Endothelial cell of umbilical vein (primary cell): ENCODE results near the gene ESRRA. TPM values are rescaled to one million over a fixed set of nuclear protein-coding genes. Genes with fewer than 3 reads are reported as not detected.

ENCODE experiments used
- BruUV-seq: library from RNA; stranded (reverse); fragments of 400-500 nt; replicated peaks from 2 replicates; lab custom pipeline; 2021; lab: Mats Ljungman, UMichigan
- CTCF ChIA-PET: fragments of 300-600, 350-600 bp; sonication (Branson Sonifier 250); formaldehyde crosslinking; loops from one replicate; lab custom pipeline; 2021; ENCODE audit warnings: antibody characterized with exemption, inconsistent platforms; lab: Charles Lee
- POLR2A ChIA-PET: fragments of 300-600, 350-600 bp; sonication (Branson Sonifier 250); formaldehyde crosslinking; loops from one replicate; lab custom pipeline; 2021; ENCODE audit warnings: antibody characterized with exemption, inconsistent platforms; lab: Charles Lee
- DNase-seq: peaks from one replicate; pipeline ENCODE4 v3.0.0-alpha.2; 2011; ENCODE audit warnings: low read depth, low spot score
- FAIRE-seq: peaks from 2 replicates; lab custom pipeline; 2011; peaks lifted over from hg19 to GRCh38; lab: Jason Lieb, UNC
- H2AFZ ChIP-seq: 2 replicates; pipeline ENCODE4 v1.6.0; 2012; ENCODE audit warnings: low read depth, low read length, control low read depth, inconsistent platforms
- H3K27ac ChIP-seq: 2 replicates; pipeline ENCODE4 v1.5.1; 2011; ENCODE audit warnings: low read depth, mild to moderate bottlenecking, control low read depth, low read length, moderate library complexity; ENCODE audit not compliant: insufficient read depth
- H3K27me3 ChIP-seq, 2 experiments: 2 replicates each; pipeline versions ENCODE4 v1.6.0 to v1.6.1; 2011; ENCODE audit warnings: low read length in 2 of 2, mixed read lengths in 1 of 2; ENCODE audit not compliant: control insufficient read depth in 2 of 2, insufficient read depth in 2 of 2
- H3K36me3 ChIP-seq, 2 experiments: 2 replicates in 1 of 2; 3 replicates in 1 of 2; pipeline ENCODE4 v1.5.1; 2011; ENCODE audit warnings: low read length in 2 of 2, mild to moderate bottlenecking in 1 of 2, moderate library complexity in 1 of 2; ENCODE audit not compliant: control insufficient read depth in 2 of 2, insufficient read depth in 2 of 2; ENCODE audit errors: extremely low read depth in 1 of 2
- H3K4me1 ChIP-seq: 3 replicates; pipeline ENCODE4 v1.5.1; 2011; ENCODE audit warnings: mild to moderate bottlenecking, low read length; ENCODE audit not compliant: control insufficient read depth, insufficient read depth; ENCODE audit errors: extremely low read depth
- H3K4me2 ChIP-seq: 2 replicates; pipeline ENCODE4 v1.6.1; 2011; ENCODE audit warnings: low read length, control low read depth, mixed read lengths; ENCODE audit not compliant: insufficient read depth
- H3K4me3 ChIP-seq, 3 experiments: fragments of 200-600 bp in 1 of 3; sonication (generic), shearing (Covaris generic) in 1 of 3; replicated peaks in 1 of 3; 2 replicates each; pipeline ENCODE4 v1.5.1; 2011 to 2016; ENCODE audit warnings: control low read depth in 3 of 3, low read length in 3 of 3, mild to moderate bottlenecking in 2 of 3, inconsistent platforms in 1 of 3, low read depth in 1 of 3, moderate library complexity in 1 of 3; ENCODE audit not compliant: insufficient read depth in 1 of 3
- H3K79me2 ChIP-seq: 2 replicates; pipeline ENCODE4 v1.6.0; 2012; ENCODE audit warnings: low read length, inconsistent platforms; ENCODE audit not compliant: control insufficient read depth, insufficient read depth
- H3K9ac ChIP-seq: replicated peaks from 2 replicates; pipeline ENCODE3; 2011; ENCODE audit warnings: low read length, control low read depth; ENCODE audit not compliant: insufficient read depth; ENCODE audit errors: extremely low read depth
- H3K9me1 ChIP-seq: replicated peaks from 3 replicates; pipeline ENCODE4 v1.6.0; 2011; ENCODE audit warnings: mild to moderate bottlenecking, low read length; ENCODE audit not compliant: control insufficient read depth, insufficient read depth; ENCODE audit errors: extremely low read depth
- H3K9me3 ChIP-seq: replicated peaks from 2 replicates; pipeline ENCODE4 v1.5.1; 2012; ENCODE audit warnings: low read length, inconsistent platforms; ENCODE audit not compliant: control insufficient read depth, insufficient read depth
- H4K20me1 ChIP-seq: replicated peaks from 2 replicates; pipeline ENCODE3; 2011; ENCODE audit warnings: mild to moderate bottlenecking, low read length; ENCODE audit not compliant: control insufficient read depth, insufficient read depth; ENCODE audit errors: extremely low read depth
- EZH2 ChIP-seq: IDR thresholded peaks from 2 replicates; pipeline ENCODE4 v1.6.1; 2012; ENCODE audit warnings: borderline replicate concordance, low read depth, mild to moderate bottlenecking, moderate library complexity, low read length, inconsistent platforms; ENCODE audit not compliant: severe bottlenecking
- FOS ChIP-seq: IDR thresholded peaks from 2 replicates; pipeline ENCODE4 v1.6.1; 2011; ENCODE audit warnings: mild to moderate bottlenecking, low read length, moderate library complexity, borderline replicate concordance; ENCODE audit not compliant: insufficient read depth
- GATA2 ChIP-seq: IDR thresholded peaks from 2 replicates; pipeline ENCODE4 v1.7.0; 2011; ENCODE audit warnings: low read depth, mild to moderate bottlenecking, moderate library complexity, mixed read lengths, low read length; ENCODE audit not compliant: insufficient read length, insufficient read depth
- JUN ChIP-seq: IDR thresholded peaks from 2 replicates; pipeline ENCODE4 v1.6.1; 2011; ENCODE audit warnings: borderline replicate concordance, low read depth; ENCODE audit not compliant: insufficient read length, insufficient read depth
- MYC ChIP-seq: IDR thresholded peaks from one replicate; pipeline ENCODE4 v1.6.1; 2011; ENCODE audit warnings: mild to moderate bottlenecking, low read depth, low read length
- POLR2A ChIP-seq: IDR thresholded peaks from 2 replicates; pipeline ENCODE4 v1.6.1; 2012; ENCODE audit warnings: low read depth, mild to moderate bottlenecking, control low read depth, low read length
- POLR2AphosphoS5 ChIP-seq: IDR thresholded peaks from 2 replicates; pipeline ENCODE4 v1.6.1; 2012; ENCODE audit warnings: low read depth, mild to moderate bottlenecking, control low read depth, low read length, moderate library complexity; ENCODE audit not compliant: insufficient read depth
- dilution Hi-C: fragments of 300-500 bp; cut with MboI; formaldehyde crosslinking; loops from one replicate; pipeline ENCODE4 v1.15.0; 2019; ENCODE audit warnings: low sequenced_read_pairs; ENCODE audit not compliant: extremely low pct_ligation_motif_present
- intact Hi-C: fragments of 100-400 bp; cut with micrococcal nuclease; formaldehyde crosslinking; loops from one replicate; pipeline ENCODE4 v1.10.0; 2022
- polyA plus RNA-seq, 4 experiments: library from polyadenylated mRNA; depleted of rRNA in 3 of 4; stranded (reverse) in 3 of 4; unstranded in 1 of 4; fragments of >200 nt; gene quantifications; 2 replicates each; pipeline versions ENCODE4 v1.2.1 to v1.2.3, GENCODE V29; 2011 to 2012; ENCODE audit warnings: missing spikeins in 1 of 4
- total RNA-seq: library from RNA; stranded (reverse); gene quantifications from 2 replicates; pipeline ENCODE4 v1.2.3, GENCODE V29; 2021

The ESRRA gene
- total and polyA plus RNA-seq, 2 donors (not counting 3 experiments of a cell fraction or from before 2014, with no cell fraction given) = 17.2 to 37.4 TPM

GRCh38 chr11:64327993-64328392 is 22.7 kb downstream of the ESRRA start:
- FAIRE-seq (no peak), DNase-seq (no peak)
- intact Hi-C loops (no loop called here), dilution Hi-C loops (no loop called here)
- H3K36me3 ChIP-seq = no peaks in the 10 kb centered on the region
- BruUV-seq = no TSS peak
- TF ChIP-seq JUN = no peak
- TF ChIP-seq POLR2A = no peak
- TF ChIP-seq MYC = no peak
- TF ChIP-seq GATA2 = no peak
- TF ChIP-seq POLR2AphosphoS5 = no peak
- peaks cover 3% of the 10 kb centered on the region for H3K4me1 ChIP-seq
- no peak overlapping the region for H3K4me2 ChIP-seq
- no peaks in the 10 kb centered on the region for H3K79me2 ChIP-seq
- no peak overlapping the region for H3K9ac ChIP-seq
- no peaks in the 10 kb centered on the region for H3K27me3 ChIP-seq
- H2AFZ ChIP-seq = no peak overlapping the region
- H4K20me1 ChIP-seq = no peaks in the 10 kb centered on the region
- ChIA-PET POLR2A (no interaction called here), CTCF (interaction anchor here (1.8 kb wide), 1 partner anchor 10 kb away, joined by 8 read pairs; the partner anchor contains the start of gene PRDX5)
- H3K9me1 ChIP-seq = no peaks in the 10 kb centered on the region
- H3K27ac ChIP-seq = no peak overlapping the region
- no peak overlapping the region for H3K4me3 ChIP-seq
- H3K9me3 ChIP-seq = no peaks in the 10 kb centered on the region

DNA sequence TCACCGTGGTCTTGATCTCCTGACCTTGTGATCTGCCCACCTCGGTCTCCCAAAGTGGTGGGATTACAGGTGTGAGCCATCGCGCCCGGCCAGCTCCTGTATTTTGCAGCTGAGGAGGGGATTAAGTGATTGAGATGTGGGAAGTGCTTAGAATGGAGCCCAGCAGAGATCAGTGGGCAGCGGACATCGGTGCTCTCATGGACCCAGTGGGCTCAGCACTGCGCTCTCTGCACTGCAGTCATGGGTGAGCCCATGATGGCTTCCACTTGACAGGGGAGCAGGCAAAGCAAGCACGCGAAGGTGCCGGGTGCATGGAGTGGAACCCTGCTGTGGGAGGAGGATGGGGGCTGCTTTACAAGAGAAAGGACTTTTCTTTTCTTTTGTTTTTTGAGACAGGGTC is 25.6 kb downstream of the ESRRA start:
- ChIA-PET CTCF (interaction anchor here (0.8 to 5.4 kb wide), 13 partner anchors 8 to 145 kb away, joined by 3 to 71 read pairs (median 10); partner anchors contain the start of genes CATSPERZ, CCDC88B, ESRRA and PPP1R14B), POLR2A (interaction anchor here (1.2 kb wide), 1 partner anchor 13 kb away, joined by 6 read pairs; the partner anchor contains the start of genes PRDX5 and TRMT112)
- dilution Hi-C loops (no loop called here), intact Hi-C loops (no loop called here)
- H4K20me1 ChIP-seq = no peaks in the 10 kb centered on the region
- H3K4me3 ChIP-seq = no peak overlapping the region
- H2AFZ ChIP-seq = no peak overlapping the region
- no peaks in the 10 kb centered on the region for H3K79me2 ChIP-seq
- no peaks in the 10 kb centered on the region for H3K9me3 ChIP-seq
- peaks cover 3% of the 10 kb centered on the region for H3K4me1 ChIP-seq
- H3K27ac ChIP-seq = no peak overlapping the region
- H3K4me2 ChIP-seq = no peak overlapping the region
- no TSS peak for BruUV-seq
- H3K9me1 ChIP-seq = no peaks in the 10 kb centered on the region
- H3K27me3 ChIP-seq = no peaks in the 10 kb centered on the region
- DNase-seq (no peak), FAIRE-seq (no peak)
- TF ChIP-seq FOS (no peak), GATA2 (no peak), POLR2AphosphoS5 (no peak), JUN (no peak), EZH2 (no peak), MYC (no peak)
- H3K36me3 ChIP-seq = no peaks in the 10 kb centered on the region
- no peak overlapping the region for H3K9ac ChIP-seq
